HEK293T (cell line): ENCODE results near the gene DLEC1.

Experiments used
- CTCF ChIA-PET: fragments of 350-600 bp; formaldehyde crosslinking; extraction: SDS; loops from one replicate; lab custom pipeline; 2021; ENCODE audit warnings: antibody characterized with exemption, inconsistent platforms; lab: Yijun Ruan, JAX
- POLR2A ChIA-PET: fragments of 350-600 bp; formaldehyde crosslinking; extraction: SDS; loops from one replicate; lab custom pipeline; 2020; ENCODE audit warnings: antibody characterized with exemption, inconsistent platforms; lab: Yijun Ruan, JAX
- DNase-seq: peaks from one replicate; pipeline ENCODE4 v3.0.0; 2012; ENCODE audit warnings: mixed read lengths; ENCODE audit errors: extremely low spot score
- ARNT ChIP-seq: fragments of 450-650 bp; IDR thresholded peaks from 2 replicates; pipeline ENCODE4 v1.6.1; 2017; ENCODE audit warnings: mild to moderate bottlenecking
- BHLHE40 ChIP-seq: fragments of 450-650 bp; IDR thresholded peaks from 2 replicates; pipeline ENCODE4 v1.6.1; 2016; ENCODE audit warnings: mild to moderate bottlenecking, moderate library complexity, borderline replicate concordance
- CTBP1 ChIP-seq: fragments of 450-650 bp; IDR thresholded peaks from 2 replicates; pipeline ENCODE4 v1.6.1; 2016; ENCODE audit warnings: borderline replicate concordance
- ELF4 ChIP-seq: fragments of 450-650 bp; IDR thresholded peaks from 2 replicates; pipeline ENCODE4 v1.6.1; 2017; ENCODE audit warnings: antibody characterized with exemption
- FOXA1 ChIP-seq: fragments of 450-650 bp; IDR thresholded peaks from 2 replicates; pipeline ENCODE4 v1.6.1; 2016; ENCODE audit warnings: mild to moderate bottlenecking
- FOXK2 ChIP-seq: fragments of 450-650 bp; IDR thresholded peaks from 2 replicates; pipeline ENCODE4 v1.6.1; 2016; ENCODE audit warnings: mild to moderate bottlenecking
- FOXM1 ChIP-seq: fragments of 450-650 bp; IDR thresholded peaks from 2 replicates; pipeline ENCODE4 v1.6.1; 2017; ENCODE audit warnings: mild to moderate bottlenecking, borderline replicate concordance
- HDGF ChIP-seq: fragments of 450-650 bp; IDR thresholded peaks from 2 replicates; pipeline ENCODE4 v1.6.1; 2017; ENCODE audit warnings: antibody characterized with exemption, borderline replicate concordance
- L3MBTL2 ChIP-seq: fragments of 450-650 bp; conservative IDR thresholded peaks from 2 replicates; pipeline ENCODE4 v1.6.1; 2016; ENCODE audit warnings: mild to moderate bottlenecking
- LEF1 ChIP-seq: fragments of 450-650 bp; IDR thresholded peaks from 2 replicates; pipeline ENCODE4 v1.6.1; 2017; ENCODE audit warnings: mild to moderate bottlenecking, borderline replicate concordance
- NFRKB ChIP-seq: fragments of 450-650 bp; IDR thresholded peaks from 2 replicates; pipeline ENCODE4 v1.6.1; 2016; ENCODE audit warnings: mild to moderate bottlenecking, moderate library complexity
- PKNOX1 ChIP-seq: fragments of 450-650 bp; IDR thresholded peaks from 2 replicates; pipeline ENCODE4 v1.6.1; 2016
- SP1 ChIP-seq: fragments of 450-650 bp; IDR thresholded peaks from 2 replicates; pipeline ENCODE4 v1.6.1; 2017
- SUZ12 ChIP-seq: fragments of 450-650 bp; IDR thresholded peaks from 2 replicates; pipeline ENCODE4 v1.6.1; 2016; ENCODE audit warnings: mild to moderate bottlenecking
- TARDBP ChIP-seq: fragments of 450-650 bp; IDR thresholded peaks from 2 replicates; pipeline ENCODE4 v1.6.1; 2016
- ZNF384 ChIP-seq: fragments of 450-650 bp; IDR thresholded peaks from 2 replicates; pipeline ENCODE4 v1.6.1; 2016

Gene DLEC1

GRCh38 chr3:38109580-38110313, 70.7 kb downstream of the DLEC1 start:
- ChIA-PET CTCF (interaction anchor here (0.6 kb wide), 1 partner anchor 891 kb away, joined by 3 read pairs; no protein-coding TSS in a partner anchor), POLR2A (no interaction called here)
- TF ChIP-seq FOXA1, result no peak
- TF ChIP-seq PKNOX1, result no peak
- no peak for TF ChIP-seq FOXK2
- TF ChIP-seq CTBP1, result no peak
- TF ChIP-seq BHLHE40, result no peak
- TF ChIP-seq LEF1, result no peak
- no peak for TF ChIP-seq HDGF
- no peak for TF ChIP-seq ELF4
- no peak for TF ChIP-seq FOXM1
- no peak for TF ChIP-seq SUZ12
- TF ChIP-seq L3MBTL2, result no peak
- no peak for TF ChIP-seq ARNT
- TF ChIP-seq SP1, result no peak
- no peak for TF ChIP-seq NFRKB
- no peak for TF ChIP-seq ZNF384
- TF ChIP-seq TARDBP, result no peak
- DNase-seq, result no peak

- no peak for TF ChIP-seq FOXM1
- TF ChIP-seq TARDBP, result peak; percentile 42; the same call in 1 of the 2 replicates
- no peak for TF ChIP-seq CTBP1
- ChIA-PET CTCF (no interaction called here), POLR2A (no interaction called here)
- no peak for DNase-seq
Measured at GRCh38 chr3:38110314-38111050, 71.5 kb downstream of the DLEC1 start.

- POLR2A ChIA-PET, result no interaction called here
- CTCF ChIA-PET, result no interaction called here
- DNase-seq, result no peak
- TF ChIP-seq SP1 (no peak), FOXA1 (no peak), ARNT (no peak), ZNF384 (no peak), FOXK2 (no peak), LEF1 (no peak), NFRKB (no peak), FOXM1 (no peak), ELF4 (no peak)
Measured at GRCh38 chr3:38111201-38111600, 72.2 kb downstream of the DLEC1 start.

- ChIA-PET CTCF (no interaction called here), POLR2A (no interaction called here)
- TF ChIP-seq PKNOX1 (no peak), TARDBP (no peak), ARNT (no peak), SUZ12 (no peak), FOXA1 (no peak), L3MBTL2 (no peak), BHLHE40 (no peak), CTBP1 (no peak), ELF4 (no peak), ZNF384 (no peak), NFRKB (no peak), SP1 (no peak), FOXM1 (no peak), LEF1 (no peak)
- no peak for DNase-seq
Measured at GRCh38 chr3:38111696-38112377, 72.8 kb downstream of the DLEC1 start.

GRCh38 chr3:38112378-38112761, 73.4 kb downstream of the DLEC1 start:
- POLR2A ChIA-PET, result no interaction called here
- TF ChIP-seq ELF4, result no peak
- TF ChIP-seq HDGF, result no peak
- TF ChIP-seq PKNOX1, result no peak
- TF ChIP-seq FOXK2, result no peak
- TF ChIP-seq NFRKB, result no peak
- no peak for TF ChIP-seq BHLHE40
- no peak for TF ChIP-seq LEF1
- TF ChIP-seq L3MBTL2, result no peak
- no peak for TF ChIP-seq ARNT
- TF ChIP-seq FOXA1, result no peak
- no peak for TF ChIP-seq FOXM1
- CTCF ChIA-PET, result no interaction called here
- DNase-seq, result no peak
